Eye (tissue), 1 donor: ENCODE measurements around the gene CUTA.
"Not testable (repeated sequence)": the region's sequence is repeated elsewhere in the genome, so short reads cannot be mapped to it uniquely, and the experiment has no call there.

ENCODE experiments used
- DNase-seq: peaks from one replicate; pipeline ENCODE4 v3.0.0-alpha.2; 2015

CUTA gene

GRCh38 chr6:33420491-33421343, 2.8 kb upstream of the CUTA start:
- DNase-seq, result no peak

GRCh38 chr6:33419580-33420490, 1.9 kb upstream of the CUTA start, which contains the start of gene SYNGAP1:
SYNGAP1 (plus strand) TSS chr6:33420065; CDS start chr6:33420265, 200 bp downstream.
- peak; percentile 91 for DNase-seq

DNA sequence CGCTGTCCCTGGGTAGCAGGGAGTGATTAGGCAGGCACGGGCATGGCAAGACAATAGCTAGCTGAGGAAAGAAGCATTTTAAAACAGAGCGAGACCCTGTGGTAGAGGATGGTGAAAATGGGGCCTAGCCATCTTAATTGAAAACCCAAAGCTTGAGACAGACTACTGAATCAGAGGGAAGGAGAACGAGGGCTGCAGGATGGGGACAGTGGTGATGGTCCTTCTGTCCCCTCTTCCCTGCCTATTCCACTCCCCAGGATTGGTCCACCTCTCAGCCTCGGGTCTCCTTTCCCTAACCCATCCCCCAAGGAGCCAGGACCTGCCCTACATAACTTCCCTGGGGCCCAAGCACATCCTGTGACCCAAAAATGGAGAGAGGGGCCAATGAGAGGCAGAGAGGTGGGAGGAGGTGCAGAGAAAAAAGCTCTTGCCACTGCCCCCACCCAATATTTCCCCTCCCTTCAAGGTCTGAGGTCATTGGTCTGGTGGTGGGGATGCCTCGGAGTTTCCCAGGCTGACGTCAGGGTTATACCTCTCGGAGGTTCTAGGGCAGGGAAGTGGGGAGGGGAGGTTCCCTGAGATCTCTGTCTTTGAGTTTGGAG, 884 bp upstream of the CUTA start:
- DNase-seq, result no peak

- DNase-seq, result no peak
Observed at GRCh38 chr6:33417128-33417902, 592 bp downstream of the CUTA start.

DNA sequence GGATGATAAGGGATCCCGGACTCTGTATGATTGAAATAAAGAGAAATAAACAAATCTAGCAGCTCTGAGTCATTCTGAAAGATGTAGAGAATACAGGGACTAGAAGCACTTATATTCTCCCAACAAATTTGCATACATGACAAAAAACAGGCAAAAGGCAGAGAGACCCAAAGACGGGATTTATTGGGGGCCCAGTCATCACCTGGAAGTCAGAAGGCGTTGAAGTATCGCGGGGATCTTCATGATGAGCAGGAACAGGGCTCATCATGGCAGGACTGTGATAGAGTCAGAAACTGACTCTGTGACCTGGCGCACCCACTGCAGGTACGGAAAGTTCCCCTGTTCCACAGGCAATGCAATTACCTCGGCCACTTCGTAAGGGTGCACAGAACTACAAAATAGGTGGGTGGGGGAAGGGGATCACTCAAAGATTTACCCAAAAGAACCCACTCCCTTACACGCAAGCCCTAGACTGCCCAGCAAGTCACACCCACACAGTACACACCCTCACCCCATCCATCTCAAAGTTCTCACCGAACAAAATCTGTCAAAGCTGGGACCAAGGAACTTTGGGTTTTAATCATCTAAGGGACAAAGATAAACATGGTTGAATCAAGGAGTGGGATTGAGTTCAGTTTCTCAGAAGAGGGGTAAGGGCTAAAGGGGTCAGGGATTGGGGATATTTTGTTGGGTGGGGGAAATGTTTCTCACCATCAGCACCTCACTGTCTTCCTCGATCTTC, 1.4 kb downstream of the CUTA start:
- no peak for DNase-seq

DNA sequence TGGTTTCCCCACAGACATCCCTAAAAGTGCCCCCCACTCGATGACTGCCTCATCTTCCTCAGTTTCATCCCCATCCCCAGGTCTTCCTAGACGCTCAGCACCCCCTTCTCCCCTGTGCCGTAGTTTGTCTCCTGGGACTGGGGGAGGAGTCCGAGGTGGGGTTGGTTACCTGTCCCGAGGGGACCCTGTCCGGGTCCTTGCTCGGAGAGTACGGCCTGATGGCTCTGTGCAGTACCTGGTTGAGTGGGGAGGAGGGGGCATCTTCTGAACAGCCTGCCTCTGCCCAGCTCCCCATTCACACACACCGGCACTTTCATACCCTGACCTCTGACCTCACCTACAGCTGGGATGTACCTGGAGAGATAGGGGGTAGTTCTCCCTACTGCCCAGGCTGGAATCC, 2.1 kb downstream of the CUTA start:
- DNase-seq, result no peak

- no peak for DNase-seq
Observed at GRCh38 chr6:33414592-33415271, 3.2 kb downstream of the CUTA start.

DNA sequence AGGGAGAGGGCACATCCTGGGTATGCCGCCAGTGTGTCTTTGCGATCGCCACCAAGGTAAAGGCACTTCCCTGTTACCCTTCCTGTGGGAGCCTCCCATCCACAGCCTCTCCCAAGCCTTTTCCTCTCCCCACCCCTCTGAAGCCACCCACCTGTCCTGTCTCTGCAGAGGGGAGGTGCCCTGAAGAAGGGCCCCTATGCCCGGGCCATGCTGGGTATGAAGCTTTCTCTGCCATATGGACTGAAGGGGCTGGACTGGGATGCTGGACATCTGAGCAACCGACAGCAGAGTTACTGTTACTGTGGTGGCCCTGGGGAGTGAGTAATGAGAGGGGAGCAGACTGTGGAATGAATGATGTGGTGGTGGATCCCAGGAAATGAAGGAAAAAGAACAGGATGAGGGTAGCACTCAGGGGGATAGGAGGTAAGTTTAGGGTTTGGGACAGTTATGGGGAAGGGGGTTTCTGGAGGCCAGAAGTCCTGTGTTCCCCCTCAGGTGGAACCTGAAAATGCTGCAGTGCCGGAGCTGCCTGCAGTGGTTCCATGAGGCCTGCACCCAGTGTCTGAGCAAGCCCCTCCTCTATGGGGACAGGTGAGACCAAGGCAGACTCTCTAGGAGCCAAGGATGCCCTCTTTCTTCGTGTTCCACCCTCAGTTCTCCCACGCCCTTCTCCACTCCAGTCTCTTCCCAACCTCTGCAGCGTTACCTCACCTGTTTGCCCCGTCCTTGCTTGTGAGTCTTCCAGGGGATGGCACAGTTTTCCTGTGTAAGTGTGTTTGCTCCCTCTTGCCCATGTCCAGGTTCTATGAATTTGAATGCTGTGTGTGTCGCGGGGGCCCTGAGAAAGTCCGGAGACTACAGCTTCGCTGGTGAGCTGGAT, 4.4 kb downstream of the CUTA start:
- no peak for DNase-seq

DNA sequence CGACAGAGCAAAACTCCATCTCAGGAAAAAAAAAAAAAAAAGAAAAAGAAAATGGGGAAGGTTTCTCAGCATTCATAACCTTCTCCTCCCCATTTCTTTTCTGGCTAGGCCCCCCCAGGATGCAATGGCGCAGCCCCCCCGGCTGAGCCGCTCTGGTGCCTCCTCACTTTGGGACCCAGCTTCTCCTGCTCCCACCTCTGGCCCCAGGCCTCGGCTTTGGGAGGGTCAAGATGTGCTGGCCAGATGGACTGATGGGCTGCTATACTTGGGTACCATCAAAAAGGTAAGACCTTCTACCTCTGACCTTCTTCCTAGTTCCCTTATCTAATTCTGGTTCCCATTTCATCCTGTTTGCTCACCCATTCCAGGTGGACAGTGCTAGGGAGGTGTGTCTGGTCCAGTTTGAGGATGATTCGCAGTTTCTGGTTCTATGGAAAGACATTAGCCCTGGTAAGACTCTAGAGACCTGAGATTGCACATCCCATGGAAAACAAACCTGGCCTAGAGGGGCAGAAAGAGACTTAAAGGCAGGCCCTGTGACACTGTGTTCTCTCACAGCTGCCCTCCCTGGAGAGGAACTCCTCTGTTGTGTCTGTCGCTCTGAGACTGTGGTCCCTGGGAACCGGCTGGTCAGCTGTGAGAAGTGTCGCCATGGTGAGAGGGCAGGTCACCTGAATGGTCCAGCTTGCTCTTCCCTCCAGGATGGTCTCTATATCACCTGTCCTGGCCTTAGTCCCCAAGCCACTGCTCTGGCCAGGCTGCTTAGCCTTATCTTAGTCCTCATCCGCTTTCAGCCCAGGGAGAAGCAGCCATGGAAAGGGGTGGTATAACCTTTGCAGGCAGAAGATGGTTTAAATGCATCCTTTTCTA, 5.5 kb downstream of the CUTA start:
- DNase-seq, result no peak

DNA sequence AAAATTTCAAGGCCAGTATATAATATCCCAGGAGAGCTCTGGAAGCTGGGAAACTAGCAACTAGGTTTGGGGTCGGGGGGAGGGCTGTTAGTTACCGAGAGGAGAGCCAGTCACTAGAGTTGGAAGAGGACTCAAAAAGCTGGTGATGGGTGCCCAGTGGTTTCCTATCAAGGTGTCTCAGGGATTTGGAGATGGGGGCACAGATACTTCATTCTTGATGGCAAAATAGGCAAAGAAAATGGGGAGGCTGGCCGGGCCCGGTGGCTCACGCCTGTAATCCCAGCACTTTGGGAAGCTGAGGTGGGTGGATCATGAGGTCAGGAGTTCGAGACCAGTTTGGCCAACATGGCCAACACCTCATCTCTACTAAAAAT, 6.3 kb downstream of the CUTA start:
- DNase-seq, result no peak

GRCh38 chr6:33410711-33411631, 6.9 kb downstream of the CUTA start, which contains the start of gene PHF1:
PHF1 (plus strand) TSS chr6:33411014; CDS start chr6:33412264, 1,250 bp downstream.
- DNase-seq, result no peak

DNA sequence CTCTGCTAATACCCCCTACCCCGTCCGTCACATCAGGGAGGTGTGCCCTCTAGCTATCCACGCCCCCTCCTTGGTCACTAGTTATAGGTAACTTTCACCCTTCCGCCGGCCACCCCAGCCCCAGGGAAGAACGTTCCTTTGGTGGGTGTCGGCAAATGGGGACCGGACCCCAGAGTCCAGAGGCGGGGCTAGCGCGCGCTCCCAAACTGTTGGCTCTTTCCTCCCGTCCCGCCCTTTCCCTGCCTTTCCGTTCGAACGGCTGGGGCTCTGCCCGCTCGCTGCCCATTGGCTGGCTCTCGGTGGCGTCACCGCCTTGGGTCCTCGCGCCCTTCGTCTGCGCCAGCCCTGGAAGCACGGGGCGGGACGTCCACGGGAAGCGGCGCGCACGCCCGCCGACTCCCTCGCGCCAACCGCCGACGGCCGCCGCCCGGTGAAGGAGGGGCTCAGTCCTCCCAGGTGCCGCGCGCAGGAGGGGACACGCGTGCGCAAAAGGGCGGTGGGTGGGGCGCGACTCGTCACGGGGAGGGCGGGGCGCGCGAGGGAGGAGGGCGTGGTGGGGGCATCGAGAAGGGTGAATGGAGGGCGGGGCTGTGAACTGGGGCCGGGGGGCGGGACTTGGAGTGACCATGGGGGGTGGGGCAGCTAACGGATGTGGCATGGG, 7.7 kb downstream of the CUTA start:
- DNase-seq, result peak; percentile 98

DNA sequence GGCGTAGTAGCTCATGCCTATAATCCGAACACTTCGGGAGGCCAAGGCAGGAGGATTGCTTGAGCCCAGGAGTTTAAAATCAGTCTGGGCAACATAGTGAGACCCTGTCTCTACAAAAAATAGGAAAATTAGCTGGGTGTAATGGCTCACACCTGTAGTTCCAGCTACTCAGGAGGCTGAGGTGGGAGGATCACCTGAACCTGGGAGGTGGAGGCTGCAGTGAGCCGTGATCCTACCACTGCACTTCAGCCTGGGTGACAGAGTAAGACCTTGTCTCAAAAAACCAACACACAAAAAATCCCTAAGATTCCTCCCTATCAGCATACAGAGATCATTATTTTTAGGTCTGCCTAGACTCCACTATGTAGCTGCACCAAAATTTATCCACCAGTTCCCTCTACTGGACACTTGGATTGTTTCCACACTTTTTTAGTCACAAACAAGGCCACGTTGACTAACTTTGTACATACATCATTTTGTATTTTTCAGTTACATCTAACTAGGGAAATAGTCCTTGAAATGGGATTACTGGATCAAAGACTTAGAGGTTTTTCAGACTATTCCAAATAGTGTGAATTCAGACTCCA, 10.7 kb downstream of the CUTA start:
- DNase-seq, result no peak

DNA sequence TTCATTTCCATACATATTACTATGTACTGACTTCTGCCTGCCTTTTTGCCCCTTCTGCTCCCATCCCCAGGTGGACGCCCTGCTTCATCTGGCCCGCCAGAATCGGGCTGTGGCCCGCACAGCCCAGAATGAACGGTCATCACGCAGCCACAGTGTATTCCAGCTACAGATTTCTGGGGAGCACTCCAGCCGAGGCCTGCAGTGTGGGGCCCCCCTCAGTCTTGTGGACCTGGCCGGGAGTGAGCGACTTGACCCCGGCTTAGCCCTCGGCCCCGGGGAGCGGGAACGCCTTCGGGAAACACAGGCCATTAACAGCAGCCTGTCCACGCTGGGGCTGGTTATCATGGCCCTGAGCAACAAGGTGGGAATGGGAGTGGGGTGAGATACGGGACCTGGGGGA, 11.8 kb downstream of the CUTA start:
- no peak for DNase-seq

DNA sequence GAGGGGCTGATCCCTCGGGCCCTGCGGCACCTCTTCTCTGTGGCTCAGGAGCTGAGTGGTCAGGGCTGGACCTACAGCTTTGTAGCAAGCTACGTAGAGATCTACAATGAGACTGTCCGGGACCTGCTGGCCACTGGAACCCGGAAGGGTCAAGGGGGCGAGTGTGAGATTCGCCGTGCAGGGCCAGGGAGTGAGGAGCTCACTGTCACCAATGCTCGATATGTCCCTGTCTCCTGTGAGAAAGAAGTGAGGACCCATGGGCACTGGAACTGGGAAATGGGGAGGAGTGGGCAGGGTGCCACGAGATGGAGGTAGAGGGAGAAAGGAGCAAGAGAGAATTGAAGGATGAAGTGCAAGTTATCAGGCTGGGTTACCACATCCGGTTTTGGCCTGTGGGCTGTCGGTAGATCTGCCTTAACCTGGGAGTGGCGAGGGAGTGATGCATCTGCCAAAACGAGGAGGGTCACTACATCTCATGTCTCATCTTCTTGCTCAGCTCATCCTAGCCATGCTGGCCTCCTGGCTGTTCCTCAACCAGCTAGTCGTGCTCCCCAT, 12.4 kb downstream of the CUTA start:
- DNase-seq, result no peak

- DNase-seq, result no peak
Observed at GRCh38 chr6:33404884-33405283, 13.0 kb downstream of the CUTA start.

DNA sequence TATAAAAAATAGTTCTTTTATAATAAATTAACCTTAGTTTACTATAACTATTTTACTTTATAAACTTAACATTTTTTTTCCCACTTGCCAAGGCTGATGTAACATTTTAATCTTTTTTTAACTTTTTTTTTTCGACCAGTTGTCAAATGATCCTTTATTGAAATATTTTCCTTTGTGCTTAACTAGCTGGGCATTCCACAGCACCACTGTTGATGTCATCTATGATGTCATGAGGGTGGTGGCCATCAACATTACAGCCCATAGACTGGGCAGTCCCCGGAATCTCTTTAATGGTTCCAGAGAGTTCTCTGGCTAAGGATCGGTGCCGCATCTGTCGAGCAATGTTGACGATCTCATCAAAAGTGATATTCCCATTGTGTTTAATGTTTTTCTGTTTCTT, 18.0 kb downstream of the CUTA start:
- not testable (repeated sequence) for DNase-seq
